Hepatocyte (in vitro differentiated cells): ENCODE data around the gene SLC25A48. TPM values are rescaled to one million over a fixed set of nuclear protein-coding genes. Genes with fewer than 3 reads are reported as not detected.

Source experiments
- DNase-seq: peaks from one replicate; pipeline ENCODE4 v3.0.0-alpha.2; 2016; ENCODE audit warnings: low spot score
- H2AFZ ChIP-seq: fragments of 200-600 bp; sonication (generic); 2 replicates; pipeline ENCODE4 v1.6.0; 2016; ENCODE audit warnings: antibody characterized with exemption, mild to moderate bottlenecking
- H3K27ac ChIP-seq: fragments of 200-600 bp; sonication (generic); 2 replicates; pipeline ENCODE4 v1.5.1; 2016; ENCODE audit warnings: mild to moderate bottlenecking
- H3K27me3 ChIP-seq: fragments of 200-600 bp; sonication (generic); 2 replicates; pipeline ENCODE4 v1.6.1; 2016
- H3K36me3 ChIP-seq: fragments of 200-600 bp; sonication (generic); replicated peaks from 2 replicates; pipeline ENCODE4 v1.5.1; 2016; ENCODE audit warnings: low read depth; ENCODE audit not compliant: insufficient read depth
- H3K4me1 ChIP-seq: fragments of 200-600 bp; sonication (generic); 2 replicates; pipeline ENCODE4 v1.5.1; 2016; ENCODE audit warnings: mild to moderate bottlenecking, moderate library complexity; ENCODE audit not compliant: insufficient read depth
- H3K4me2 ChIP-seq: fragments of 200-600 bp; sonication (generic); 2 replicates; pipeline ENCODE4 v1.6.0; 2016
- H3K4me3 ChIP-seq: fragments of 200-600 bp; sonication (generic); 2 replicates; pipeline ENCODE4 v1.5.1; 2016; ENCODE audit warnings: mild to moderate bottlenecking
- H3K79me2 ChIP-seq: fragments of 200-600 bp; sonication (generic); 2 replicates; pipeline ENCODE4 v1.6.0; 2017; ENCODE audit warnings: mild to moderate bottlenecking
- H3K9me2 ChIP-seq: fragments of 200-600 bp; sonication (generic); replicated peaks from 2 replicates; pipeline ENCODE4 v1.6.0; 2017; ENCODE audit warnings: mild to moderate bottlenecking; ENCODE audit not compliant: insufficient read depth
- H3K9me3 ChIP-seq: fragments of 200-600 bp; sonication (generic); 2 replicates; pipeline ENCODE4 v1.5.1; 2016; ENCODE audit warnings: low read depth, mild to moderate bottlenecking
- H4K20me1 ChIP-seq: fragments of 200-600 bp; sonication (generic); 2 replicates; pipeline ENCODE4 v1.6.0; 2016; ENCODE audit warnings: mild to moderate bottlenecking; ENCODE audit not compliant: insufficient read depth, poor library complexity, severe bottlenecking
- CTCF ChIP-seq: fragments of 200-600 bp; sonication (generic); IDR thresholded peaks from 2 replicates; pipeline ENCODE4 v1.5.1; 2016; ENCODE audit warnings: antibody characterized with exemption, mild to moderate bottlenecking; ENCODE audit not compliant: poor library complexity
- EZH2 ChIP-seq: fragments of 200-600 bp; sonication (generic); IDR thresholded peaks from 2 replicates; pipeline ENCODE4 v1.6.1; 2016; ENCODE audit warnings: antibody characterized with exemption, mild to moderate bottlenecking, borderline replicate concordance
- EZH2phosphoT487 ChIP-seq: fragments of 200-600 bp; sonication (generic); IDR thresholded peaks from one replicate; pipeline ENCODE4 v1.6.1; 2018; ENCODE audit warnings: antibody characterized with exemption, mild to moderate bottlenecking, low read depth, moderate library complexity; ENCODE audit not compliant: unreplicated experiment, severe bottlenecking
- WGBS: methylation state at CpG from one replicate; pipeline ENCODE4 v1.1.6; 2016; ENCODE audit warnings: low lambda C conversion rate; ENCODE audit errors: missing lambda C conversion rate; 5-methylcytosine and 5-hydroxymethylcytosine counted together
- polyA plus RNA-seq: library from polyadenylated mRNA; unstranded; fragments of >200 nt; fragmentation: Nextera tagmentation; extraction: Ambion mirVana; gene quantifications from 2 replicates; pipeline ENCODE4 v1.2.1, GENCODE V29; 2016
- total RNA-seq: library from RNA; depleted of rRNA; stranded (reverse); fragments of >200 nt; gene quantifications from 2 replicates; pipeline ENCODE4 v1.2.3, GENCODE V29; 2014

SLC25A48 gene
- total and polyA plus RNA-seq, 2 experiments from 2014 or later: 0.79 to 1.0 TPM

GRCh38 chr5:135915466-135916001 lies 81.1 kb downstream of the SLC25A48 start:
- WGBS: 85% methylated on average over 5 of the region's 5 CpGs
- no peak for DNase-seq
- no peaks in the 10 kb centered on the region for H3K9me2 ChIP-seq
- H3K4me2 ChIP-seq: no peak overlapping the region
- H2AFZ ChIP-seq: no peak overlapping the region
- no peaks in the 10 kb centered on the region for H3K9me3 ChIP-seq
- H3K27ac ChIP-seq: no peak overlapping the region
- TF ChIP-seq EZH2phosphoT487: no peak
- TF ChIP-seq EZH2: no peak
- TF ChIP-seq CTCF: no peak
- H3K4me1 ChIP-seq: no peaks in the 10 kb centered on the region
- H4K20me1 ChIP-seq: no peaks in the 10 kb centered on the region
- peaks cover 45% of the 10 kb centered on the region for H3K27me3 ChIP-seq
- no peak overlapping the region for H3K4me3 ChIP-seq
- H3K36me3 ChIP-seq: no peaks in the 10 kb centered on the region
- H3K79me2 ChIP-seq: no peaks in the 10 kb centered on the region

GRCh38 chr5:135916638-135917263 lies 82.3 kb downstream of the SLC25A48 start:
- Histone ChIP-seq H3K27ac (no peak overlapping the region), H3K4me2 (no peak overlapping the region), H3K79me2 (no peaks in the 10 kb centered on the region), H3K9me3 (no peaks in the 10 kb centered on the region), H3K36me3 (no peaks in the 10 kb centered on the region), H3K4me1 (no peaks in the 10 kb centered on the region), H3K27me3 (peaks cover 35% of the 10 kb centered on the region), H2AFZ (no peak overlapping the region), H3K9me2 (no peaks in the 10 kb centered on the region), H3K4me3 (no peak overlapping the region), H4K20me1 (no peaks in the 10 kb centered on the region)
- no peak for DNase-seq
- whole genome bisulfite sequencing: 72% methylated on average over 8 of the region's 8 CpGs
- TF ChIP-seq EZH2phosphoT487 (no peak), CTCF (no peak), EZH2 (no peak)

GRCh38 chr5:135920199-135920598 lies 85.7 kb downstream of the SLC25A48 start:
- no peaks in the 10 kb centered on the region for H4K20me1 ChIP-seq
- no peaks in the 10 kb centered on the region for H3K9me2 ChIP-seq
- peaks cover 28% of the 10 kb centered on the region for H3K27me3 ChIP-seq
- no peak for TF ChIP-seq EZH2phosphoT487
- no peak for TF ChIP-seq EZH2
- TF ChIP-seq CTCF: no peak
- DNase-seq: no peak
- H3K27ac ChIP-seq: no peak overlapping the region
- no peaks in the 10 kb centered on the region for H3K36me3 ChIP-seq
- no peak overlapping the region for H3K4me2 ChIP-seq
- no peaks in the 10 kb centered on the region for H3K4me1 ChIP-seq
- no peak overlapping the region for H3K4me3 ChIP-seq
- H2AFZ ChIP-seq: no peak overlapping the region
- no peaks in the 10 kb centered on the region for H3K9me3 ChIP-seq
- H3K79me2 ChIP-seq: no peaks in the 10 kb centered on the region
- WGBS: 52% methylated on average over 3 of the region's 3 CpGs

GRCh38 chr5:135921388-135921787 lies 86.9 kb downstream of the SLC25A48 start:
- no peaks in the 10 kb centered on the region for H3K79me2 ChIP-seq
- H3K4me3 ChIP-seq: no peak overlapping the region
- TF ChIP-seq EZH2phosphoT487 (no peak), EZH2 (no peak), CTCF (no peak)
- H3K4me2 ChIP-seq: no peak overlapping the region
- no peaks in the 10 kb centered on the region for H3K9me2 ChIP-seq
- WGBS: 27% methylated on average over 1 of the region's 1 CpG
- no peaks in the 10 kb centered on the region for H4K20me1 ChIP-seq
- no peaks in the 10 kb centered on the region for H3K36me3 ChIP-seq
- H3K27me3 ChIP-seq: peaks cover 18% of the 10 kb centered on the region
- H3K4me1 ChIP-seq: no peaks in the 10 kb centered on the region
- no peaks in the 10 kb centered on the region for H3K9me3 ChIP-seq
- no peak overlapping the region for H3K27ac ChIP-seq
- no peak overlapping the region for H2AFZ ChIP-seq
- DNase-seq: no peak
